ENCODE data around the gene GPR173.

Gene GPR173

GRCh38 chrX:53073115-53073586 lies 24.6 kb downstream of the GPR173 start:
- peak overlapping the region; percentile 97 for H2AFZ ChIP-seq (ENCODE audit: low read depth, low read length)

GRCh38 chrX:53075011-53075410 lies 26.4 kb downstream of the GPR173 start:
- peaks cover 23% of the 10 kb centered on the region for H3K4me1 ChIP-seq (ENCODE audit: insufficient read depth, low read length)
- no peaks in the 10 kb centered on the region for H3K27me3 ChIP-seq (ENCODE audit: insufficient read depth, low read length, poor library complexity)
- no peak overlapping the region for H3K4me2 ChIP-seq (ENCODE audit: insufficient read depth, low read length)
- no peak for DNase-seq
- H3K79me2 ChIP-seq (ENCODE audit: insufficient read depth, low read length), result no peaks in the 10 kb centered on the region
- H3K9ac ChIP-seq (ENCODE audit: low read depth, low read length), result no peak overlapping the region
- H3K36me3 ChIP-seq (ENCODE audit: insufficient read depth, low read length), result no peaks in the 10 kb centered on the region
- ATAC-seq (ENCODE audit: insufficient read depth, low read depth), result no peak
- no peak overlapping the region for H3K4me3 ChIP-seq (ENCODE audit: low read depth in 1 of 2, low read length in 2 of 2)
- H3K27ac ChIP-seq (ENCODE audit: low read length), result no peak overlapping the region
- no peaks in the 10 kb centered on the region for H3K9me3 ChIP-seq (ENCODE audit: insufficient read depth, low read length, severe bottlenecking)
- H2AFZ ChIP-seq (ENCODE audit: low read depth, low read length), result no peak overlapping the region
- no peaks in the 10 kb centered on the region for H4K20me1 ChIP-seq (ENCODE audit: insufficient read depth, low read length)
- TF ChIP-seq EZH2 (IDR thresholded peaks at IDR 0.05; ENCODE audit: borderline replicate concordance, low read depth, low read length, severe bottlenecking), result no peak
- TF ChIP-seq CTCF (IDR thresholded peaks at IDR 0.05; ENCODE audit: borderline replicate concordance, extremely low read depth, low read length, poor library complexity, severe bottlenecking), result no peak

More at GRCh38 chrX:53073115-53073586, 24.6 kb downstream of the GPR173 start:
- Histone ChIP-seq H3K27me3 (ENCODE audit: insufficient read depth, low read length, poor library complexity) (no peaks in the 10 kb centered on the region), H3K4me1 (ENCODE audit: insufficient read depth, low read length) (peaks cover 23% of the 10 kb centered on the region), H3K27ac (ENCODE audit: low read length) (no peak overlapping the region), H3K79me2 (ENCODE audit: insufficient read depth, low read length) (no peaks in the 10 kb centered on the region), H3K4me3 (ENCODE audit: low read depth in 1 of 2, low read length in 2 of 2) (no peak overlapping the region), H4K20me1 (ENCODE audit: insufficient read depth, low read length) (no peaks in the 10 kb centered on the region), H3K4me2 (ENCODE audit: insufficient read depth, low read length) (peak overlapping the region; percentile 89; the same call in 1 of the 2 replicates), H3K36me3 (ENCODE audit: insufficient read depth, low read length) (no peaks in the 10 kb centered on the region), H3K9ac (ENCODE audit: low read depth, low read length) (no peak overlapping the region), H3K9me3 (ENCODE audit: insufficient read depth, low read length, severe bottlenecking) (no peaks in the 10 kb centered on the region)
- DNase-seq, result no peak
- TF ChIP-seq EZH2 (IDR thresholded peaks at IDR 0.05; ENCODE audit: borderline replicate concordance, low read depth, low read length, severe bottlenecking) (no peak), CTCF (IDR thresholded peaks at IDR 0.05; ENCODE audit: borderline replicate concordance, extremely low read depth, low read length, poor library complexity, severe bottlenecking) (no peak)
- ATAC-seq (ENCODE audit: insufficient read depth, low read depth), result no peak

- H3K4me2 ChIP-seq (ENCODE audit: insufficient read depth, low read length), result no peak overlapping the region
- H3K27ac ChIP-seq (ENCODE audit: low read length), result no peak overlapping the region
- TF ChIP-seq EZH2 (IDR thresholded peaks at IDR 0.05; ENCODE audit: borderline replicate concordance, low read depth, low read length, severe bottlenecking) (no peak), CTCF (IDR thresholded peaks at IDR 0.05; ENCODE audit: borderline replicate concordance, extremely low read depth, low read length, poor library complexity, severe bottlenecking) (no peak)
- no peak overlapping the region for H3K4me3 ChIP-seq (ENCODE audit: low read depth in 1 of 2, low read length in 2 of 2)
- no peaks in the 10 kb centered on the region for H3K9me3 ChIP-seq (ENCODE audit: insufficient read depth, low read length, severe bottlenecking)
- no peak overlapping the region for H3K9ac ChIP-seq (ENCODE audit: low read depth, low read length)
- no peaks in the 10 kb centered on the region for H3K36me3 ChIP-seq (ENCODE audit: insufficient read depth, low read length)
- H2AFZ ChIP-seq (ENCODE audit: low read depth, low read length), result no peak overlapping the region
- no peak for DNase-seq
- H4K20me1 ChIP-seq (ENCODE audit: insufficient read depth, low read length), result no peaks in the 10 kb centered on the region
- peaks cover 18% of the 10 kb centered on the region for H3K4me1 ChIP-seq (ENCODE audit: insufficient read depth, low read length)
- H3K79me2 ChIP-seq (ENCODE audit: insufficient read depth, low read length), result no peaks in the 10 kb centered on the region
- H3K27me3 ChIP-seq (ENCODE audit: insufficient read depth, low read length, poor library complexity), result no peaks in the 10 kb centered on the region
- no peak for ATAC-seq (ENCODE audit: insufficient read depth, low read depth)
Observed at GRCh38 chrX:53076671-53077070, 28.1 kb downstream of the GPR173 start.

All from DND-41 (cell line).